ENCODE data around the gene WDR41.

DNA sequence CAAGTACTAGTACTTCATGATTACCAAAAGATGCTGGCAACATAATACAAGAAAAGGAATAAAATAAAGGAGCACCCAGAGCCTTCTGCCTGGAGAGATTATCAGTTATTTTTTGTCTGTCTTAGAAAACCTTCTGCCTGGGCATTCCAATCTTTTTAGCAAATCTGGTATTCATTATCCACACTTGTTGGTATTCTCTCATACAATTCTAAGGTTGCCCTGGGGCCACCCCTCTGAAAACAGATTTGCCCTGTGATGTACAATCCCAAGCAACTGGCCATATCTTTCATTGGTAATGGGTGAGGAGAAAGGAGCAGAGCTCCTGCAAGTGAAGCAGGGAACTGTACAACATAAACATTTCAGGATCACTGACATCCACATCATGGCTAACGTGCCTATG, 47.8 kb downstream of the WDR41 start:
- TF ChIP-seq, protein P1, sequence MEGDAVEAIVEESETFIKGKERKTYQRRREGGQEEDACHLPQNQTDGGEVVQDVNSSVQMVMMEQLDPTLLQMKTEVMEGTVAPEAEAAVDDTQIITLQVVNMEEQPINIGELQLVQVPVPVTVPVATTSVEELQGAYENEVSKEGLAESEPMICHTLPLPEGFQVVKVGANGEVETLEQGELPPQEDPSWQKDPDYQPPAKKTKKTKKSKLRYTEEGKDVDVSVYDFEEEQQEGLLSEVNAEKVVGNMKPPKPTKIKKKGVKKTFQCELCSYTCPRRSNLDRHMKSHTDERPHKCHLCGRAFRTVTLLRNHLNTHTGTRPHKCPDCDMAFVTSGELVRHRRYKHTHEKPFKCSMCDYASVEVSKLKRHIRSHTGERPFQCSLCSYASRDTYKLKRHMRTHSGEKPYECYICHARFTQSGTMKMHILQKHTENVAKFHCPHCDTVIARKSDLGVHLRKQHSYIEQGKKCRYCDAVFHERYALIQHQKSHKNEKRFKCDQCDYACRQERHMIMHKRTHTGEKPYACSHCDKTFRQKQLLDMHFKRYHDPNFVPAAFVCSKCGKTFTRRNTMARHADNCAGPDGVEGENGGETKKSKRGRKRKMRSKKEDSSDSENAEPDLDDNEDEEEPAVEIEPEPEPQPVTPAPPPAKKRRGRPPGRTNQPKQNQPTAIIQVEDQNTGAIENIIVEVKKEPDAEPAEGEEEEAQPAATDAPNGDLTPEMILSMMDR (IDR thresholded peaks at IDR 0.05) = no peak
- TF ChIP-seq POLR2AphosphoS5 (IDR thresholded peaks at IDR 0.05) (no peak), POLR2A (IDR thresholded peaks at IDR 0.05) (no peak)
